ENCODE measurements around the gene GLRA3. TPM values are rescaled to one million over a fixed set of nuclear protein-coding genes. Genes with fewer than 3 reads are reported as not detected.
"Not testable (repeated sequence)": the region's sequence is repeated elsewhere in the genome, so short reads cannot be mapped to it uniquely, and the experiment has no call there.

Gene GLRA3
- total RNA-seq, 1 experiment from 2014 or later, result not detected

DNA sequence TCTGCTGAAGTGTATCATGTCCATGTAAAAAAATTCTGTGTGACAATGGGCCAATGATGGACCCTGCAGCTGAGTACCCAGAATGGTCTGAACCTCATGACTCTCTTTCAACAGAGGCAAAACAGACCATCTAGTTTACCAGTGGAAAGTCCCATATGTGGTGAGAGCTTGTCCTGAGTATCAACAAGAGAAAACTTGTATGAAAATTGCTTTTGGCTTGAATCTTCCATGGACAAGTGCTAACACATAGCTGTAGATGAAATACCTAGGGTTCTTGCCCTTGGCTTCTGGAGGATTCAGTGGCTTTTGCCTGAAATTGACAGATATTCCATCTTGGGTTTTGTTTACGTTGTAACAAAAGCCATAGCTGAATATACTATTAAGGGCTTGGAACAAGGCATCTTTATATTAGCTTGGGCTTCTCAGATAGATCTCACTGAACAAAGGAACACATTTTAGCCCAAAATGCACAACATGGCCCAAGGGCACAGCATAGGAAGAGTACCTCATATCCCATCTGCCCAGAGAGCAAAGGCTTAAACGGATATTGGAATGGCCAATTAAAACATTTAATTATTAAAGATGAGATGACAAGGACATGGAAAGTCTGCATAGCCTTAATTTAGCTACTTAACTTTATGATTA, 178.2 kb downstream of the GLRA3 start:
- Histone ChIP-seq H3K9me3 (replicated peaks) (no peaks in the 10 kb centered on the region), H3K36me3 (no peaks in the 10 kb centered on the region)

DNA sequence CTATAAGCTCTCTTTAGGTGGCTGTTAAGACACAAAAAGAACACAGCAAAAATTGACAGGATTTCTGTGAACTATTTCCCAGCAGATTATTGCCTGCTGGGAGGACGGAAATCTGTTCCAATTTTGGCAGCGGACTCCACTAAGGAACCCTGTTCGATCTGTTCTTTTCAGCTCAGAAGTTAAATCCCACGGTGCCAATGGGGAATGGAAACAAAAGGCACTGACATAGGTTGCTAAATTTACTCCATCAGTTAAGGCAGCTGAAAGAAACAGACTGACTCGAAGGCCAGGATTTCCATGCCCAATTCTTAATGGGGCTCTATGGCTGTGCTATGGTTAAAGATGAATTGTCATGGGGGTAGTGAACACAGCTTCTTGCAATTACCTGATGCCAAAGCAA, 180.2 kb downstream of the GLRA3 start:
- Histone ChIP-seq H3K4me1 (replicated peaks) (no peaks in the 10 kb centered on the region), H3K9me3 (replicated peaks) (no peaks in the 10 kb centered on the region), H3K36me3 (no peaks in the 10 kb centered on the region), H3K4me3 (no peak overlapping the region), H3K27ac (no peak overlapping the region), H3K27me3 (replicated peaks) (0 out of 2 replicates have a peak, but pooled peaks cover 4% of the 10 kb centered on the region)
- no peak for DNase-seq (ENCODE audit: low read depth in 1 of 2, low spot score in 2 of 2)

More for the DNA sequence above, 178.2 kb downstream of the GLRA3 start:
- Histone ChIP-seq H3K27ac (no peak overlapping the region), H3K4me3 (no peak overlapping the region), H3K27me3 (replicated peaks) (0 out of 2 replicates have a peak, but pooled peaks cover 2% of the 10 kb centered on the region), H3K4me1 (replicated peaks) (no peaks in the 10 kb centered on the region)
- no peak for DNase-seq (ENCODE audit: low read depth in 1 of 2, low spot score in 2 of 2)

DNA sequence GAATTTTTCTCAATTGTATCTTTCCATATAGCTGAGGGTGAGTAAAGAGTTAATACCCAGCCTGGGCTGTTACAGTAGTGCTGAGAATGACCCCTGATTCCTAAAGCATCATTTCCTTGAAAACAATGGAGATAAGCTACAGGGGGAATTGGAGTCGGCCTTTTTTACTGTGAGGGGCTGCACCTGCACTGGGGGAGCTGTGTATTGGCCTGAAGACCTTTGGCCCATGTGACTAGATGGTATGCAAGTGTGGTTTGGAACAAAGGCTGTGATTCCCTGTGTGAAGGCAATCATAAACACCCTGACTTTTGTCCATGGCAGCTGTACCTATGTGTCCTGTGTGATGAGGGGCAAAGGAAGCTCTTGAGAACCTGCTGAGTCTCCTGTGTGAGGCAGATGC, 182.7 kb downstream of the GLRA3 start:
- Histone ChIP-seq H3K4me3 (no peak overlapping the region), H3K27me3 (replicated peaks) (0 out of 2 replicates have a peak, but pooled peaks cover 4% of the 10 kb centered on the region), H3K27ac (no peak overlapping the region), H3K9me3 (replicated peaks) (no peaks in the 10 kb centered on the region), H3K4me1 (replicated peaks) (no peaks in the 10 kb centered on the region), H3K36me3 (no peaks in the 10 kb centered on the region)
- DNase-seq (ENCODE audit: low read depth in 1 of 2, low spot score in 2 of 2), result no peak

DNA sequence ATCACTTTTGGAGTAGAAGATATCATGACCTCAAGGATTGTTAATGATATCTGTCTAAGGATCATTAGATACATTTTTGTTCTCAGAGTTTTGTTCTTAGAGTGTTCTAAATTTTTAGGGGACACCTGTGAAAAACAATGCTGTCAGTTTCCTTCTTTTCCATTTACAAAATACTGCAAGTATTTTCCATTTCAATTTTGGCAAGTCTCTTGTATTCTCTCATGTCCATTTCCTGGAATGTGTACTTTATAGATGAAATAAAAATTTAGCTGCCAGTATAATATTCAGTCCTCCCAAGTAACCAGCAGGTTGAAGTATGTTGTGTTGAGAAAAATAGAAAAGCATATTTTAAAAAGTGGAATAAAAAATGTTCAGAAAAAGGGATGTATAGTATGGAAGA, 188.9 kb downstream of the GLRA3 start:
- no peak overlapping the region for H3K27ac ChIP-seq
- no peaks in the 10 kb centered on the region for H3K9me3 ChIP-seq (replicated peaks)
- 0 out of 2 replicates have a peak, but pooled peaks cover 2% of the 10 kb centered on the region for H3K27me3 ChIP-seq (replicated peaks)
- DNase-seq (ENCODE audit: low read depth in 1 of 2, low spot score in 2 of 2), result no peak
- H3K36me3 ChIP-seq, result no peaks in the 10 kb centered on the region
- H3K4me1 ChIP-seq (replicated peaks), result no peaks in the 10 kb centered on the region
- no peak overlapping the region for H3K4me3 ChIP-seq

DNA sequence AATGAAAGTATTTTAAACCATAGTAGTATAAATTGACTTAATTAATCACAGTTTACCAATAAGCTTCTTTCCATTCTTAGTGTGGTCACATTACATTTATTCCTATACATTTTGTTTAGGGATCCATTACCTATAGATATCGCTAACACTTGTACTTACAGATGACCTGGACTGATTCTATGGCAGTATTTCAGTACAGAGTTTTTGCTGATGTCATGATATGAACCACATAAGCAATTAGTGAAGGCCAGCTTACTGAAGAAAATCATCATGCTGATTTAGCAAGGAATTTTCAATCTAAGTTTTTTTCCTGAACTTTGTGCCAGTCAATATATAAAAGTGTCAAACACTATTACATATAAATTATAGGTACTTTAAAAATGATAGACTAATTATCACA, 193.3 kb downstream of the GLRA3 start:
- Histone ChIP-seq H3K9me3 (replicated peaks) (no peaks in the 10 kb centered on the region), H3K4me1 (replicated peaks) (no peaks in the 10 kb centered on the region), H3K27ac (no peak overlapping the region), H3K27me3 (replicated peaks) (no peaks in the 10 kb centered on the region), H3K36me3 (no peaks in the 10 kb centered on the region), H3K4me3 (no peak overlapping the region)
- DNase-seq (ENCODE audit: low read depth in 1 of 2, low spot score in 2 of 2), result no peak

DNA sequence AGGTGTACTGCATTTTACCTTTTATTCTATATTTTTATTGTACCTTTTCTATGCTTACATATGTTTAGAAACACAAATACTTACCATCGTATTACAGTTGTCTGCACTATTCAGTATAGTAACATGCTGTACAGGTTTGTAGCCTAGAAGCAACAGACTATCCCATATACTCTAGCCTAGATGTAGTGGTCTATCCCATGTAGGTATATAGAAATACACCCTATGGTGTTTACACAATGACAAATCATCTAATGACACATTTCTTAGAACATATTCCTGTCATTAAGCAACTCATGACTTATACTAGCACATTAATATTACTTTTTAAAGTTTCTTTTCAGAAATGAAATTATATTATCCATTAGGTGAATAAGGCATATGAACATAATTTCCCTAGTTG, 195.6 kb downstream of the GLRA3 start:
- DNase-seq (ENCODE audit: low read depth in 1 of 2, low spot score in 2 of 2), result no peak

DNA sequence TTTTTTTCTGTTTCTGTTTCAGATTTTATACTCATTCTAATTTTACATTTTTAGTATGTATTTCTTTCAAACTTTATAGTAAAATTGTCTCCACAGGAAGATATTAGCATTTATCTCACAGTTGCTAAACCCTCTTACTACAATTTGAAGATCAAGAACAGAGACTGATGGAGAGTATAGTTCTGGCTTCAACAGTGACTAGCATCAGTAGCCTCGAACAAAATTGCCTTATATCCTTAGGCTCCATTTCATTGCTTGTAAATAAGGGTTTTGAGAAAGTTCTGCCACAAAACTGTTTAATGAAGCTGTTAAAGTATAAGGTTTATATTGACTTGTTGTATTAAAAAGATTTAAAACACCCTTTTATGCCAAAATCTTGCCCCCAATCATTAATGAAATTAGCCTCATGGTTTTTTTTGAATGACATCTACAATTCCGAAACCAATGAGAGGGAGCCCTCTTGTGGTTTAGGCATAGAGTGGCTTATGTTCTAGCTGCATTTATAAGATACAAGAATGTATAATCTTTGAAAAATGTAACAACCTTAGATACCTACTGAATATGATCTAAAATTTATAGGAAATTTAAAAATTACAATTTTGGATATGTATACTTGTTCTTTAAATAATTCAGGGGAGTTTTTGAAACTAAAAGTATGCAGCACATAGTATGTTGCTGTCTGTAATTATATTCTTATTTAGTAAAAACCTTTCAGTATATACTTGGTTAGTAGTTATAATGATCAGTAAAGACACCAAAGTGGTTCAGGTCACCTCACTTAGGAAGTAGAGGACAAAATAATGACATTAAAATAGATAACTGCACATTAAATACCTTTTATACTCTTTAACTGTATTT, 196.9 kb downstream of the GLRA3 start:
- no peaks in the 10 kb centered on the region for H3K36me3 ChIP-seq
- H3K4me3 ChIP-seq, result no peak overlapping the region
- H3K9me3 ChIP-seq (replicated peaks), result no peaks in the 10 kb centered on the region
- DNase-seq (ENCODE audit: low read depth in 1 of 2, low spot score in 2 of 2), result peak in 1 of 2 experiments; percentile 36
- H3K27me3 ChIP-seq (replicated peaks), result no peaks in the 10 kb centered on the region
- no peaks in the 10 kb centered on the region for H3K4me1 ChIP-seq (replicated peaks)
- no peak overlapping the region for H3K27ac ChIP-seq

More for the DNA sequence above, 195.6 kb downstream of the GLRA3 start:
- H3K9me3 ChIP-seq (replicated peaks), result no peaks in the 10 kb centered on the region
- no peaks in the 10 kb centered on the region for H3K4me1 ChIP-seq (replicated peaks)
- H3K36me3 ChIP-seq, result no peaks in the 10 kb centered on the region
- no peak overlapping the region for H3K4me3 ChIP-seq
- H3K27me3 ChIP-seq (replicated peaks), result no peaks in the 10 kb centered on the region
- H3K27ac ChIP-seq, result no peak overlapping the region

DNA sequence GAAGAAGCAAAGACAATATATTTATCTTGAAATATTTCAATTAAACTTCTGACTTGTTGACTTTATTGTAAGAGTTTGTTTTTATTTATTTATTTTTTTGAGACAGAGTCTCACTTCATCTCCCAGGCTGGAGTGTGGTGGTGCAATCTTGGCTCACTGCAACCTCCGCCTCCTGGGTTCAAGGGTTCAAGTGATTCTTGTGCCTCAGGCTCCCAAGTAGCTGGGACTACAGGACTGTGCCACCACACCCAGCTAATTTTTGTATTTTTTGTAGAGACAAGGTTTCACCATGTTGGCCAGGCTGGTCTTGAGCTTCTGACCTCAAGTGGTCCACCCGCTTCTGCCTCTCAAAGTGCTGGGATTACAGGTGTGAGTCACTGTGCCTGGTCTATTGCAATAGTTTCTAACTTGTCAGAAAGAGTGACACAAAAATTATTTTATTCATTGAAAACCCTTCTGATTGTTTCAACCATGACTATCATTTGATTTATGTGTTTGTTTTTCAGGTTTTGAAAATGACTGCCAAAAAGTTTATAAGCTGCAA, 199.1 kb downstream of the GLRA3 start:
- H3K36me3 ChIP-seq; H3K4me1 ChIP-seq (replicated peaks); H3K4me3 ChIP-seq; H3K27ac ChIP-seq; DNase-seq (ENCODE audit: low read depth in 1 of 2, low spot score in 2 of 2); H3K9me3 ChIP-seq (replicated peaks); H3K27me3 ChIP-seq (replicated peaks): not testable (repeated sequence)

DNA sequence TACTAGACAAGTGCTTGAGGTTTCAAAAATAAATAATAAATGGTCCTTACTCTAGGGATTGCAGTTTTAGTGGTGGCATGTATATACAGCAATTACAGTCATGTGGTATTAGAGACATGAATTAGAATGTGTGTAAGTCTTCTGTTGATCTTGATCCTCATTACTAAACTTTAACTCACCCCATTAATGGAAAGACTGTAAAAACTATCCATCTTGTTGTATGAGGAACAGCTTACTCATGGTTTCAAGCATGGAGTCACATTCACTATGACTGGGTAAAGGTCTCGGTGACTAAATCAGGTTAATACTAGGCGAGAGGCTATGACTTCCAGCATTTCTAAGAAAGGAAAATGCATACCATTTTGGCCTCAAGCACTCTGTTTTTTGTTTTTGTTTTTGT, 199.8 kb downstream of the GLRA3 start:
- DNase-seq (ENCODE audit: low read depth in 1 of 2, low spot score in 2 of 2), result no peak
- no peaks in the 10 kb centered on the region for H3K9me3 ChIP-seq (replicated peaks)

DNA sequence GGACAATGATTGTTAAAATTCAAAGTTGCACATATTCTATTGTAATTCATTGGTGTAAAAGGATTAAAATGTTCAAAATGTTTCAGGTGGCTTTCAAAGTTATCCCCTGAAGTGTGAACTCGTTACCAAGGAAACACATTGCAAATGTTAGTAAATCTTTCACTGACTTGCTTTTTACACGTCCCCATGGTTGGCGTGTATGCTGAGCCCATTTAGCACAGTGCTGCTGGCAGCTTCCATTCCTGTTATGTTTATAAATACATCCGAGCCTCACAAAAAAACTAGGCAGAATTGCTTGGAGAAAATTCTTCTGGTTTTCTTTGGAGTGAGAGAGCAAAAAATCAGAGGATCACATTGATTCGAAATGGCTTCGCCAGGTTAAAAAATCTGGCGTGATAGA, 200.9 kb downstream of the GLRA3 start:
- Histone ChIP-seq H3K36me3 (no peaks in the 10 kb centered on the region), H3K4me3 (no peak overlapping the region), H3K4me1 (replicated peaks) (no peaks in the 10 kb centered on the region), H3K9me3 (replicated peaks) (no peaks in the 10 kb centered on the region), H3K27ac (no peak overlapping the region), H3K27me3 (replicated peaks) (no peaks in the 10 kb centered on the region)
- DNase-seq (ENCODE audit: low read depth in 1 of 2, low spot score in 2 of 2), result no peak

More for the DNA sequence above, 199.8 kb downstream of the GLRA3 start:
- no peaks in the 10 kb centered on the region for H3K4me1 ChIP-seq (replicated peaks)
- no peaks in the 10 kb centered on the region for H3K27me3 ChIP-seq (replicated peaks)
- no peak overlapping the region for H3K4me3 ChIP-seq
- H3K36me3 ChIP-seq, result no peaks in the 10 kb centered on the region
- no peak overlapping the region for H3K27ac ChIP-seq

DNA sequence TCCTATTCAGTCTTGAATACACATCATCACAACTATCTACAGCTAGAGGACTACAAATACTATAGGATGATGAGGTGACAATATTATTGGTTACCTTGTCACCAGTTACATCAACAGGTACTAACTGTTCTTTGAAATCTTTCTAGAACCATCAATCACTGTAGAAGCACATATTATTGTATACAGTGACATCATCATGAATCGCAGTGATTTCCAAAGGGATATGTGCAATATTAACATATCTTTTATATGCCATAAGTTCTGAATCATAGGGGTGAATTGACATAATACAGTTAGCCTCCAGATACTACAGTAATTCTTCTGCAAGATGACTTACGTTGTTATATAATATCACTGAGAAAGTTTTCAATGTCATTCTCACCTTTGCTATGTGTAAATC, 201.6 kb downstream of the GLRA3 start:
- H3K4me3 ChIP-seq, result no peak overlapping the region
- H3K27me3 ChIP-seq (replicated peaks), result no peaks in the 10 kb centered on the region; the same call in 1 of the 2 replicates
- H3K36me3 ChIP-seq, result no peaks in the 10 kb centered on the region
- no peak overlapping the region for H3K27ac ChIP-seq
- DNase-seq (ENCODE audit: low read depth in 1 of 2, low spot score in 2 of 2), result no peak
- H3K4me1 ChIP-seq (replicated peaks), result no peaks in the 10 kb centered on the region
- no peaks in the 10 kb centered on the region for H3K9me3 ChIP-seq (replicated peaks)

DNA sequence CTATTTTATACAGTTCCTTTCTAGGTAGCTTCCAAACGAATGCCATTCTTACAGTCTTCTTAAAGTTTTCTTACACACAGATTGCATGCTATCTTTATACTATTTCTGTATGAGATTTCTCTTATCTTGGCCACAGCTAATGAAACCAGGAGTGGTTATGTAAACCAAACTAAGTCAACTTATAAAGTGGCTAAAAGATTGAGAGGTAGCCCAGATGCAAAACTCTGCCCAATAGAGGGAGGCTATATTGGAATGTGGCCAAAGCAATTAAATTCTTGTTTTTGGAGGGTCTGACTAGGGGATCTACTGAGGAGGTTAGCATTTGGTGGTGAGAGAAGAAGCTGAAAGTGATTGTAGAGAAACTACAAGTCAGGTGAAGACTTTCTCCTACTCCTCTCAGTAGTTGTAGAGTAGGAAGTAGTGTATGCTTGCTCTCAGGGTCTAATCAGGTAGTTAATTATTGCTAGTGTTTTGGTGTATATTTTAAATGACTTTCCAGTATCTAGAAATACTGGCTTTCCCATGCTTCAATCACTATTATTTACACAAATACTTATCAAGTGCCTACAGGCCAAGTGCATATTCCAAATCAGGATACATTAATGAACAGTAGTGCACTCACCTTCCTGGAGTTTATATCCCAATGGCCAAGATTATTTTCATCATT, 202.6 kb downstream of the GLRA3 start:
- H3K4me3 ChIP-seq, result no peak overlapping the region
- no peaks in the 10 kb centered on the region for H3K4me1 ChIP-seq (replicated peaks)
- H3K36me3 ChIP-seq, result no peaks in the 10 kb centered on the region
- H3K27ac ChIP-seq, result no peak overlapping the region
- H3K9me3 ChIP-seq (replicated peaks), result no peaks in the 10 kb centered on the region
- no peaks in the 10 kb centered on the region; the same call in 1 of the 2 replicates for H3K27me3 ChIP-seq (replicated peaks)
- DNase-seq (ENCODE audit: low read depth in 1 of 2, low spot score in 2 of 2), result no peak

DNA sequence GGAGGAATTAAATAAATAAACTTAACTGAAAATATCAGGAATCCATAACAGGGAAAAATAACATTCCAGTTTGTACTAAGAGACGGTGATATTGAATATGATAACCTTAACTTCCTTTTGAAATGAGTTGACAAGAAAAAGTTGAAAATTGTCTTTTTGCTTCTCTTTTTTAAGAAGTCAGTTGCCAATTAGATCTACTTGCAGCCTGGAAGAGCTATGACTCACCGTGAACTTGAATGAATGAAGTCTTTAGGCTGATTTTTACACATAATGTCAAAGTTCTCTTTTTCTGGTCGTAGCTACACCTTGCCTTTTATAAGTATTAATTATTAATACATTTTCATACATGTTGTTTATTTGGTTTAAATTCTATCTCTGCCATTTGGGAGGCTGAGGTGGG, 212.4 kb downstream of the GLRA3 start:
- no peaks in the 10 kb centered on the region; the same call in 1 of the 2 replicates for H3K27me3 ChIP-seq (replicated peaks)
- H3K4me3 ChIP-seq, result no peak overlapping the region
- DNase-seq (ENCODE audit: low read depth in 1 of 2, low spot score in 2 of 2), result no peak
- H3K36me3 ChIP-seq, result no peaks in the 10 kb centered on the region
- H3K9me3 ChIP-seq (replicated peaks), result no peaks in the 10 kb centered on the region
- no peaks in the 10 kb centered on the region for H3K4me1 ChIP-seq (replicated peaks)
- no peak overlapping the region for H3K27ac ChIP-seq
